ENCODE results near the gene OXGR1.
"Not testable (repeated sequence)": the region's sequence is repeated elsewhere in the genome, so short reads cannot be mapped to it uniquely, and the experiment has no call there.

Gene OXGR1

DNA sequence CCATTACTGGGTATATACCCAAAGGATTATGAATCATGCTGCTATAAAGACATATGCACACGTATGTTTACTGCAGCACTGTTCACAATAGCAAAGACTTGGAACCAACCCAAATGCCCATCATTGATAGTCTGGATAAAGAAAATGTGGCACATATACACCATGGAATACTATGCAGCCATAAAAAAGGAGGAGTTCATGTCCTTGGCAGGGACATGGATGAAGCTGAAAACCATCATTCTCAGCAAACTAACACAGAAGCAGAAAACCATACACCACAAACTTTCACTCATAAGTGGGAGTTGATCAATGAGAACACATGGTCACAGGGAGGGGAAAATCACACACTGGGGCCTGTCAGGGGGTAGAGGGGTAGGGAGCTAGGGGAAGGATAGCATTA lies 14.4 kb downstream of the OXGR1 start:
- not testable (repeated sequence) for H3K4me1 Mint-ChIP-seq; DNase-seq (ENCODE audit: low spot score in 2 of 2); H3K36me3 Mint-ChIP-seq (ENCODE audit: insufficient read depth); ATAC-seq (replicated peaks; ENCODE audit: extremely low read depth, poor library complexity, severe bottlenecking); H3K27ac Mint-ChIP-seq (ENCODE audit: low read depth); H3K4me3 Mint-ChIP-seq; H3K9me3 Mint-ChIP-seq
- H3K27me3 Mint-ChIP-seq, result peaks cover 32% of the 10 kb centered on the region

DNA sequence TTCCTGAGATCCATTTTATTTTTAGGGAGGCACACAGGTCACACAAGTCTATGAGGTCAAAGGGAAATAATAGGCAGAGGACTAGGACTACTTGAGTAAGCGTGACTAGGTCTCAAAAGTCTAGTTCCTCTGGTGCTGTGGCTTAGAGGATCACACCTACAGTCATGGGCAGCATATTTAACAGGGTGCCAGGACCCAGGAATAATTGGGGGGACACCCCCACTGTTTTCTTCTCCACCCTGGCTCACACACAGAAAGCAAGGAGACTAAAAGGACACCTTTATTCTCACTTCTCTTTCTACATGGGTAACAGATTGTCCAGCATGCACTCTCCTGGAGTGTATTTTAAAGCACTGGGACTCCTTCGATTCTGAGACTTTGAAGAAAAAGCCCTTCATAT lies 26.2 kb downstream of the OXGR1 start:
- ATAC-seq (replicated peaks; ENCODE audit: extremely low read depth, poor library complexity, severe bottlenecking), result no peak
- H3K9me3 Mint-ChIP-seq, result peaks cover 19% of the 10 kb centered on the region
- H3K27me3 Mint-ChIP-seq, result no peaks in the 10 kb centered on the region
- H3K4me1 Mint-ChIP-seq, result no peaks in the 10 kb centered on the region
- no peaks in the 10 kb centered on the region for H3K36me3 Mint-ChIP-seq (ENCODE audit: insufficient read depth)
- no peak overlapping the region for H3K27ac Mint-ChIP-seq (ENCODE audit: low read depth)
- DNase-seq (ENCODE audit: low spot score in 2 of 2), result no peak
- H3K4me3 Mint-ChIP-seq, result no peak overlapping the region

DNA sequence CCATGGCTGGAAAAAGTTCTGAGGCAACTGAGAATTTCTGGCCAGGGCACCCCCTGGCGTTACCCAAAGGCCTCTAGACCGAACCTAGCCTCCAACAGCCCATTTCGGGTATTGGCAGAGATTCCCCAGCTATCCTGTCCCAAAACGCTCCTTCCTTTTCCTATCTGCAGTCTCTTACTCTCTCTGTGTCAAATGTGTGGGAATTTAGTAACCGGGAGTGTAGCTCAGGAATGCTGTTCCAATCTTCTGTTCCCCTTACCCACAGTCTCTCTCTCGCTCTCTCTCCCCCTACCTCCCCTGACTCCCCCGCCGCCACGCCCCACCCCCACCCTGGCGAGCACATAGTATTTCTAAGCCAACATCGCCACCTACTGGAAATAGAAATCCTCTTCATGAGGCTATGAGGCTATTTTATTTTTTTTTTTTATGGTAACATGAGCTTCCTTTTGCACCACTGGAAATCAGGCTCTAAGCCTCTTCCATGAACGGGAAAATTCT lies 27.0 kb downstream of the OXGR1 start:
- Mint-ChIP-seq H3K36me3 (ENCODE audit: insufficient read depth) (no peaks in the 10 kb centered on the region), H3K27me3 (no peaks in the 10 kb centered on the region), H3K9me3 (peaks cover 19% of the 10 kb centered on the region), H3K4me3 (no peak overlapping the region), H3K4me1 (no peaks in the 10 kb centered on the region), H3K27ac (ENCODE audit: low read depth) (no peak overlapping the region)
- DNase-seq (ENCODE audit: low spot score in 2 of 2) (no peak), ATAC-seq (replicated peaks; ENCODE audit: extremely low read depth, poor library complexity, severe bottlenecking) (no peak)

DNA sequence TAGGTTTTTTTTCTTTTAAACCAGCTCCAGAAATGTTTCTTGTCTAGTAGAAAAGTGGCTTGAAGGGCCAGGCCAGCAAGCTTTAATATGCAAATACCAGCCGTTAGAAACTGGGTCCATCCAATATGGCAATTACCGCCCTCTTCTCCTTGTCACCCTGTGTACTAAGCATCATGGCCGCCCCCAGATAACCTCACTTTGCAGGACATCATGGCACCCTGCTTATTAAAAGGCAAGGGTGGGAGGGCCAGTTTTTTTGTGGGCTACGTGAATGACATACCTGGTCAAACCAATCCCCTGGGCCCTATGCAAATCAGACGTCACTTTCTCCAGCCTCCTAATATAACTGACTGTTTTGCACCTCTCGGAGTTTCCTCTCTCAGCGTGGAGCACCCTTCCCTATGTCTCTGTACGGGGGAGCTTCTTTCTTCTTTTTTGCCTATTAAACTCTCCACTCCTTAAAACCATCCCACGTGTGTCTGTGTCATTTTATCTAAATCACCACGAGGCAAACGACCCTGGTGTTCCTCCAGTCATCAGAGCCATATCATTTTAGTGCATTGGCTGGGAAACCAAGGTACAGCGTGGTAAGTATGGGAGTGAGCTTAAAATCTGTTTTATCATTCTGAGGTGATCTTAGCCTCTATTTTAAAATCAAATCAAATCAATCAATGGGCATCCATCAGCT lies 27.7 kb downstream of the OXGR1 start:
- Mint-ChIP-seq H3K4me3 (no peak overlapping the region), H3K27me3 (no peaks in the 10 kb centered on the region), H3K4me1 (no peaks in the 10 kb centered on the region), H3K27ac (ENCODE audit: low read depth) (no peak overlapping the region), H3K36me3 (ENCODE audit: insufficient read depth) (no peaks in the 10 kb centered on the region), H3K9me3 (peaks cover 19% of the 10 kb centered on the region)
- DNase-seq (ENCODE audit: low spot score in 2 of 2), result no peak
- ATAC-seq (replicated peaks; ENCODE audit: extremely low read depth, poor library complexity, severe bottlenecking), result no peak

DNA sequence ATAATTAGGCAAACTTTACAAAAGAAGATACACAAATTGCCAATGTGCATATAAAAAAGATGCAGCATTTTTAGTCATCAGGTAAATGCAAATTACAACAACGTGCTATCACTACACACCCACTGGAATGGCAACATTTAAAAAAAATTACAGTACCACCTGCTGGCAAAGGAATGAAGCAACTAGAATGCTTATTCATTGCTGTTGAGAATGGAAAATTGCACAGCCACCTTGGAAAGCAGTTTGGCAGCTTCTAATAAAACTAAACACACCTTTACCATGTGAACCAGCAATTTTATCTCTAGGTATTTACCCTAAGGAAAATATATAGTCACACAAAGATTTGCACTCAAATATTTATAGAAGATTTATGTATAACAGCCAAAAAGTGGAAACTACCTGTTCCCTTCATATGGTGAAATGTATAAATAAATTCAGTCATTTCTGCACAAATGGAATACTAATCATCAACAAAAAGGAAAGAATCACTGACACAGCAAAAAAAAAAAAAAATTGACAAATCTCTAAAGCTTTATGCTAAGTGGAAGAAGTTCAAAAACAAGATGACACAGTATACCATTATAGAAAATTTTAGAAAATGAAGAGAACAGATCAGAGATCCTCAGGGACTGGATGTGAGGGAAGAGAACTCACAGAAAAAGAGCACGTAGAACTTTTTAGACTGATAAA lies 30.3 kb downstream of the OXGR1 start:
- ATAC-seq (replicated peaks; ENCODE audit: extremely low read depth, poor library complexity, severe bottlenecking), result no peak
- Mint-ChIP-seq H3K27me3 (no peaks in the 10 kb centered on the region), H3K9me3 (peaks cover 15% of the 10 kb centered on the region), H3K4me3 (no peak overlapping the region), H3K4me1 (no peaks in the 10 kb centered on the region), H3K36me3 (ENCODE audit: insufficient read depth) (no peaks in the 10 kb centered on the region), H3K27ac (ENCODE audit: low read depth) (no peak overlapping the region)
- DNase-seq (ENCODE audit: low spot score in 2 of 2), result no peak

DNA sequence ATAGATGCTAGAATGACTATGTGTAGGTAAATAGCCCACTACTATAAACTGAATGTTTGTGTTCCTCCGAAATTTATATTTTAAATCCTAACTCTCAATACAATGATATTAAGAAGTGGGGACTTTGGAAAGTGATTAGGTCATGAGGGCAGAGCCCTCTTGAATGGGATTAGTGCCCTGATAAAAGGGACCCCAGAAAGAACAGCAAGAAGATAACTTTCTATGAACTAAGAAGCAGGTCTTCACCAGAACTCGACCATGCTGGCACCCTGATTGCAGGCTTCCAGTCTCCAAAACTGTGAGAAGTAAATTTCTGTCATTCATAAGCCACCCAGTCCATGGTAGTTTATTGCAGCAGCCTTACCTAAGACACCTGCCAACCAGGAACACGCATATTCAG lies 33.9 kb downstream of the OXGR1 start:
- no peak overlapping the region for H3K4me3 Mint-ChIP-seq
- no peaks in the 10 kb centered on the region for H3K36me3 Mint-ChIP-seq (ENCODE audit: insufficient read depth)
- no peaks in the 10 kb centered on the region for H3K27me3 Mint-ChIP-seq
- no peaks in the 10 kb centered on the region for H3K4me1 Mint-ChIP-seq
- H3K27ac Mint-ChIP-seq (ENCODE audit: low read depth), result no peak overlapping the region
- peaks cover 6% of the 10 kb centered on the region for H3K9me3 Mint-ChIP-seq
- DNase-seq (ENCODE audit: low spot score in 2 of 2), result no peak
- ATAC-seq (replicated peaks; ENCODE audit: extremely low read depth, poor library complexity, severe bottlenecking), result no peak

DNA sequence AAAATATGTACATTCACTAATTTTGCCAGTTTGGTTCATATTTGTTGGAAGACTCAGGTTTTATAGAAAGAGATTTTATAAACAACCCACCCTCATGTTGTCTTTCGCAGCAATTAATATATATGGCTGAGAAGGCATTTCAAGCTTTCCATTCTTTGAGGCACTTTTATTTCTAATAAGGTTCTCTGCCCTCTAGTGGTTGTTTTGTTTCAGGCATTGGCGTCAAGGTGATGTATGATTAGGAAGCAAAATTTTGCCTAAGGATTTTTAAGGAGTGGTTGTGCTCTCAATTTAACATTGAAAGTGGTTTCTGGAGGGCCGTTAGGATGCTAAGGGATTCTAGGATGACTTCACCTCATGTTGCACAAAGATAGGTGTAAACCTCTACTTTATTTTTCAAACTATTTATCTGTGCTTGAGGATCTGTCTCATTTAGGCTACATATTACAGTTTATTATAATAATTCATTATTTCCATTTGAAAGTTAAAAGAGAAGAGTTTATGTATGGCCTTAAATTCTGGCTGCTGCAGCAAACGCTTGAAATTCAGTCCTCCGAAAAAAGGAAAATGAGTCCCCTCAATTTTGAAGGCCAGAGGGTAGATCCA lies 35.9 kb downstream of the OXGR1 start:
- Mint-ChIP-seq H3K27me3 (no peaks in the 10 kb centered on the region), H3K9me3 (peaks cover 6% of the 10 kb centered on the region), H3K27ac (ENCODE audit: low read depth) (no peak overlapping the region), H3K4me3 (no peak overlapping the region), H3K4me1 (no peaks in the 10 kb centered on the region), H3K36me3 (ENCODE audit: insufficient read depth) (no peaks in the 10 kb centered on the region)
- ATAC-seq (replicated peaks; ENCODE audit: extremely low read depth, poor library complexity, severe bottlenecking), result no peak
- DNase-seq (ENCODE audit: low spot score in 2 of 2), result no peak

DNA sequence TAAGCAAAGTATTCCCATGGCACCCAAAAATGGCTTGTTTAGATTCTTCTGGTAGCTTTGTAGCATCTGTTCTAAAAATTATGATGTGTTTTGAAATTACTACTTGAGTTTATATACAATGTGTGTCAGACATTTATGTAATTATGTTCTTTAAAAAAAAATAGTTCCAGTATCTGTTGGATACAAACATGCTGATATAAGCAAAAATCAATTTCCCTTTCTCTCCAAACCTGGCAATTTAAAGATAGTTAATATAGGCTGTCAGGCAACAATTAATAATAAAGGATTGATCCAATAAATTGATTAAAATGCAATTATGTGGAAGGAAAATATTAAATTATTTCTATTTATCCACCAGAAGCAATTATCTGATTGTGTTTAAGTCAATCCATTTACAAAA lies 41.7 kb downstream of the OXGR1 start:
- no peaks in the 10 kb centered on the region for H3K4me1 Mint-ChIP-seq

DNA sequence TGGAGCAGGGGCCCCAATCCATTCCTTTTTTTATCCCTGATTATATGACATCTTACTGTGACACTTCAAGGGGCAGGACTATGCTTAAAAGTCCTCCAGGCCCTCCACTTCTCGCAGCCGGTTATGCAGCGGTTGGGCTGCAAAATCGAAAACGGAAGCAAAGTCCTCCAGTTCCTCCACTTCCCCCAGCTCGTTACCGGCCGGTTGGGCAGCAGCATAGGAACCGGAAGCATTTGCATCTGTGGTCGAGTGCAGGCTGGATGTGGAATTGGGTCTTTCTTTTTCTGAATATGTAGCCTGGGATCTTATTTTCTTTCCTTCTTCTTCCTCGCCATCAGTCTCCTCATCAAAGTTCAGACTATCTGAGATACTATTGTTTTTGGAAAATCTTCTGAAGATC lies 46.1 kb downstream of the OXGR1 start:
- Mint-ChIP-seq H3K9me3 (peaks cover 12% of the 10 kb centered on the region), H3K27ac (ENCODE audit: low read depth) (no peak overlapping the region), H3K4me1 (no peaks in the 10 kb centered on the region)

More for the DNA sequence above, 41.7 kb downstream of the OXGR1 start:
- Mint-ChIP-seq H3K9me3 (no peaks in the 10 kb centered on the region), H3K4me3 (no peak overlapping the region), H3K27me3 (peaks cover 15% of the 10 kb centered on the region), H3K27ac (ENCODE audit: low read depth) (no peak overlapping the region), H3K36me3 (ENCODE audit: insufficient read depth) (no peaks in the 10 kb centered on the region)
- no peak for ATAC-seq (replicated peaks; ENCODE audit: extremely low read depth, poor library complexity, severe bottlenecking)
- DNase-seq (ENCODE audit: low spot score in 2 of 2), result no peak

DNA sequence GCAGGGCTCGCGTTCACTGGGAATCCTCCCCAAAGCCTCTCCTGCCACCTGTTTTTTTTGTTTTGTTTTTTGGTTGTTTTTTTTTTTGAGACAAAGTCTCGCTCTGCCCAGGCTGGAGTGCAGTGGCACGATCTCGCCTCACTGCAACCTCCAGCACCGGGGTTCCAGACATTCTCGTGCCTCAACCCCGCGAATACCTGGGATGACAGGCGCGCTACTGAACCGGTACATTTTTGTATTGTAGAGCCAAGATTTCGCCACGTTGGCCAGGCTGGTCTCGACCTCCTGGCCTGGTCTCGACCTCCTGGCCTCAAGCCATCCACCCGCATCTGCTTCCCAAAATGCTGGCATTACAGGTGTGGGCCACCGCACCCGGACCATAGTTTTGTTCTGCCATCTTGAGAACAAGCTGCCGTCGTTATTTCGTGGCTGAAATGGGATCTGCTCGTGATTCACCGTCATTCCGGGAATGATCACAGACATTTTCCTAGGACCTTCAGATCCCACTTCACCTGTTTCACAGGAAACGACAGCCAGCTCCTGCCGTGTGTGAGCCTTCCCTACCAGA lies 46.8 kb downstream of the OXGR1 start:
- H3K27ac Mint-ChIP-seq (ENCODE audit: low read depth), result no peak overlapping the region
- peaks cover 12% of the 10 kb centered on the region for H3K9me3 Mint-ChIP-seq
- no peak for DNase-seq (ENCODE audit: low spot score in 2 of 2)
- no peak overlapping the region for H3K4me3 Mint-ChIP-seq
- peaks cover 15% of the 10 kb centered on the region for H3K27me3 Mint-ChIP-seq
- no peak for ATAC-seq (replicated peaks; ENCODE audit: extremely low read depth, poor library complexity, severe bottlenecking)
- H3K36me3 Mint-ChIP-seq (ENCODE audit: insufficient read depth), result no peaks in the 10 kb centered on the region
- no peaks in the 10 kb centered on the region for H3K4me1 Mint-ChIP-seq

More for the DNA sequence above, 46.1 kb downstream of the OXGR1 start:
- ATAC-seq (replicated peaks; ENCODE audit: extremely low read depth, poor library complexity, severe bottlenecking), result no peak
- Mint-ChIP-seq H3K27me3 (peaks cover 15% of the 10 kb centered on the region), H3K36me3 (ENCODE audit: insufficient read depth) (no peaks in the 10 kb centered on the region), H3K4me3 (no peak overlapping the region)
- no peak for DNase-seq (ENCODE audit: low spot score in 2 of 2)

DNA sequence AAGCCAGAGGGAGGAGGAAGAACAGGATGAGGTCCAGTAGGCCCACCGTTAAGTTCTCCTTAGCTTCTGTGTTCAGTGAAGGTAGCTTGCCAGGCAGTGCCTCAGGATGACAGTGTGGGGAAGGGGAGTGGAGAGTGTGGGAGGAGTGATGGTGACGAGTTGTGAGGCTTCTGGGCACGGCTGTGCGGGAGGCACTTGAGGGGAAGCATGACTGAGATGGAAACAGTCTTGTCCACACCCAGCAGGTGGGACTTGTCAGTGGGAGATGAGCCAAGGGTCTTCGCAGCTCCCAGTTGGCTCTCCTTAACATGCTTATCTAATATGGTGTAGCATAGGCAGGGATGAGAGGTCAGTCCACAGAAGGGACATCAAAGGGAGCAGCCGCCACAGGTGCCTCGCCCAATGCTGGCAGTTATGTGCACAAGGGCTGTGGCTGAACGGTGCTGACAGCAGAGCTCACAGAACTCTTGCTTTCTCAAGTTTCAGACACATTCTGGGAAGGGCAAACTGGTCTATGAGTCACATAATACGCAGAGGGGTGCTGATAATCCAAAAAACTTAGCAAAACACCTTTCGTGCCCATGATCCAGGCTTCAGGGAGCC lies 47.5 kb downstream of the OXGR1 start:
- Mint-ChIP-seq H3K4me1 (no peaks in the 10 kb centered on the region), H3K27me3 (peaks cover 9% of the 10 kb centered on the region), H3K4me3 (no peak overlapping the region), H3K9me3 (peaks cover 12% of the 10 kb centered on the region), H3K36me3 (ENCODE audit: insufficient read depth) (no peaks in the 10 kb centered on the region), H3K27ac (ENCODE audit: low read depth) (no peak overlapping the region)
- ATAC-seq (replicated peaks; ENCODE audit: extremely low read depth, poor library complexity, severe bottlenecking) (no peak), DNase-seq (ENCODE audit: low spot score in 2 of 2) (no peak)

DNA sequence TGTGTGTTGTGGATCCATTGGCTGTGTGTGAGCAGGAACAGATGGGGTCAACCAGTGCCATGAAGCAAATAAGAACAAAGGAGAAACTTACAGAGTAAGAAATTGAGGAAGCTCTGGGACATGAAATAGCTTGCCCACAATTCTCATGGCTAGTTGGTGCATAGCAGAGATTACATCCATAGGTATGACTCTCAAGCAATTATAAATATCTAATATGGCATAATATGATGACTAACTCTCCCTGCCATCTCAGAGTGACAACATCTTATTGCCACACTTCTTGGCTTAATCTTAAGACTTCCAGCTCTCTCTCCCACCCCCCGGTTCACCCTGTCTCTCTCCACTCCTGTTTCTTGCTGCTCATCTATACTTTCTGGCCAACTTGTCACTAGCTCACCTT lies 53.3 kb downstream of the OXGR1 start:
- Mint-ChIP-seq H3K27ac (ENCODE audit: low read depth) (no peak overlapping the region), H3K9me3 (peaks cover 3% of the 10 kb centered on the region), H3K36me3 (ENCODE audit: insufficient read depth) (no peaks in the 10 kb centered on the region), H3K27me3 (no peaks in the 10 kb centered on the region), H3K4me1 (no peaks in the 10 kb centered on the region), H3K4me3 (no peak overlapping the region)
- DNase-seq (ENCODE audit: low spot score in 2 of 2) (no peak), ATAC-seq (replicated peaks; ENCODE audit: extremely low read depth, poor library complexity, severe bottlenecking) (no peak)
